Activated gamma-delta T cell (primary cell): ENCODE results near the gene DPP3.

Source experiments
- DNase-seq: peaks from one replicate; lab custom pipeline; 2025; lab: John Stamatoyannopoulos, UW

DPP3 gene

DNA sequence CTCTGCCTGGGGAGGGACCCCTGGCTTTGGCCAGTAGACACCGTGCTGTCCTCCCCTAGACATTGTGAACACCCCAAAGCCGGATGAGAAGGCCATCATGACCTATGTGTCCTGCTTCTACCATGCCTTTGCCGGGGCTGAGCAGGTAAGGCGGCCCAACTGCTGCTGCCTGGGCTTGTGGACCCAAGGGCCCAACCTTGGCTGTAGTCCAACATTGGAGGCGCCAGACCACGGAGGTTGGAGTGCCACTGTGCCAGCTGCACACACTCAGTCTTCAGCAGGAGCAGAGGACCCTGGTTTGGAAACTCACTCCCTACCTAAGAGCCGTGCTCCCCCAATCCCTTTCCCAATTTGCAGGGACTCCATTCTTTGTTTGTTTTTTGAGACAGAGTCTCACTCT lies 75.9 kb downstream of the DPP3 start:
- no peak for DNase-seq

DNA sequence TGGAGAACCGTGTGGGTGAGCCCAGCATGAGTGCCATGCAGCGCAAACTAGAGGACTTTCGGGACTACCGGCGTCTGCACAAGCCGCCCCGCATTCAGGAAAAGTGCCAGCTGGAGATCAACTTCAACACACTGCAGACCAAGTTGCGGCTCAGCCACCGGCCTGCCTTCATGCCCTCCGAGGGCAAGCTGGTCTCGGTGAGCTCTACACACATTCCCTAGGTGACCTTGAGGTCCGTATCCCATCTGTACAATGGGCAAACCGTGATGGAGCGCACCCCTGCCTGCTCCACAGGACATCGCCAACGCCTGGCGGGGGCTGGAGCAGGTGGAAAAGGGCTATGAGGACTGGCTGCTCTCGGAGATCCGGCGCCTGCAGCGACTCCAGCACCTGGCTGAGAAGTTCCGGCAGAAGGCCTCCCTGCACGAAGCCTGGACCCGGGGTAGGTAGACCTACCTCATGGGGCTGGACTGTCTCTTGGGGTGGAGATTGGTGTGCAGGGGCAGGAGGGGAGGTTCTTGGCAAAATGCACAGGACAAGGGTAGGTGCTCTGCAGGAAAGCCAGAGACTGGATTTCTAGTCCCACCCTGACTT lies 77.6 kb downstream of the DPP3 start:
- no peak for DNase-seq
